Parietal lobe (tissue), 1 donor: Measurements from ENCODE around the gene C2orf49. TPM values are rescaled to one million over a fixed set of nuclear protein-coding genes. Genes with fewer than 3 reads are reported as not detected.

Experiments
- total RNA-seq: library from RNA; depleted of rRNA; stranded (reverse); fragments of >200 nt; gene quantifications from one replicate; pipeline ENCODE4 v1.2.3, GENCODE V29; 2014

C2orf49 gene
- 25.0 TPM for total RNA-seq

GRCh38 chr2:105337122-105338019 is at the start of gene C2orf49:
Gene C2orf49, plus strand, starts transcription at chr2:105337540. Its CDS starts 48 bp downstream, at chr2:105337588.

GRCh38 chr2:105329561-105330495 is 7.5 kb upstream of the C2orf49 start, which contains the start of gene TGFBRAP1:
Gene TGFBRAP1, minus strand, starts transcription at chr2:105329735. Its CDS starts 21,434 bp downstream, at chr2:105308301.

GRCh38 chr2:105398336-105399206 is 61.2 kb downstream of the C2orf49 start, which contains the start of gene FHL2:
Gene FHL2, minus strand, starts transcription at chr2:105399051. Its CDS starts 12,535 bp downstream, at chr2:105386516.

Other genes with a start within 250 kb of the C2orf49 start
- 0.94 TPM for gene GPR45, start 95.8 kb upstream of the C2orf49 start, total RNA-seq
- gene TGFBRAP1, start 7.8 kb upstream of the C2orf49 start, total RNA-seq, result 30.4 TPM
- gene FHL2, start 61.5 kb downstream of the C2orf49 start, total RNA-seq, result 4.1 TPM